GM04503 (cell line): ENCODE measurements around the gene CGAS.
"Not testable (repeated sequence)": the region's sequence is repeated elsewhere in the genome, so short reads cannot be mapped to it uniquely, and the experiment has no call there.

Experiments used
- DNase-seq: peaks from one replicate; pipeline ENCODE4 v3.0.0-alpha.2; 2012; ENCODE audit warnings: low read depth

The CGAS gene

DNA sequence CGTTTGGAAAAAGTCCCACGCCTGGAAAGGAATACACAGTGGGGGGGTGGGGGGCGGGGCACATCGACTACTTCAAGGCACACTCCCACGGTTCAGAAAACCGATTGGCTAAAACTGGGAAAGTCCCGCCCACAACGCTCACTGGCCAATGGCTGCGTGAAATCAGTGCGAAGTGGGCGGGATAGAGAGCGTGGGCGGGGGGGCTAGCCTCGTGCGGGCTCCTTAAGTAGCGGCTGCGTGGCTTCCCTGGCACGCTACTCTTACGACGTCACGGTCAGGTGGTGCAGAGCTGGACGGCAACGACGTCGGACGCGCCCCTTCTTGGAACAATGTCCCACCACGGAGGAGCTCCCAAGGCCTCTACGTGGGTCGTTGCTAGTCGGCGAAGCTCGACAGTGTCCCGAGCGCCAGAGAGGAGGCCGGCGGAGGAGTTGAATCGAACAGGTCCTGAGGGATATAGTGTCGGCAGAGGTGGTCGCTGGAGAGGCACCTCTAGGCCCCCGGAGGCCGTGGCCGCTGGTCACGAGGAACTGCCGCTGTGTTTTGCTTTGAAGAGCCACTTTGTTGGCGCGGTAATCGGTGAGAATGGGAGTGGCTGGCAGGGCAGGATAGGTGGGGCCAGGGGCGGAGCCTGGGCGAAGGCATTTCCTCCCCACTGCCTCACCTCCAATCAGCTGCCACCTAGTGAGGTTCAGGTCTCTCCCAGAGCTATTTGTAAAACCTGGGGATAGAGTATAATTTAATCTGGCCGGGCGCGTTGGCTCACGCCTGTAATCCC lies 57.3 kb downstream of the CGAS start, which contains the start of gene DDX43:
Gene DDX43, plus strand, starts transcription at position 252 of the 778 bp plus-strand sequence. Its CDS starts 78 bp downstream, at position 330.
- DNase-seq: no peak

DNA sequence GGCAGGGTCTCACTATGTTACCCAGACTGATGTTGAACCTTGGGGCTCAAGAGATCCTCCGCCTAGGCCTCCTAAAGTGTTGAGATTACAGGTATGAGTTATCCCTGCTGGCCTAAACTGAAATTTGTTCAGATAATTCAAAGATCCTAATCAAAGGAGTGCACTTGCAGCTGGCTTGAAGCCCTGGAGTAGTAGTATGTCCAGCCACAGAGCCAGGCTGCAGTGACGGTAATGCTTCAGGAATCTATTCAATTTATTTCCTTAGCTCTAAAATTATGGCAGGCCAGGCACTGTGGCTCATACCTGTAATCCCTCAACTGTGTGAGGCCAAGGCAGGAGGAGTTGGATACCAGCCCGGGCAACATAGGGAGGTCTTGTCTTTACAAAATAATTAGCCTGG lies 58.8 kb downstream of the CGAS start:
- DNase-seq: no peak

DNA sequence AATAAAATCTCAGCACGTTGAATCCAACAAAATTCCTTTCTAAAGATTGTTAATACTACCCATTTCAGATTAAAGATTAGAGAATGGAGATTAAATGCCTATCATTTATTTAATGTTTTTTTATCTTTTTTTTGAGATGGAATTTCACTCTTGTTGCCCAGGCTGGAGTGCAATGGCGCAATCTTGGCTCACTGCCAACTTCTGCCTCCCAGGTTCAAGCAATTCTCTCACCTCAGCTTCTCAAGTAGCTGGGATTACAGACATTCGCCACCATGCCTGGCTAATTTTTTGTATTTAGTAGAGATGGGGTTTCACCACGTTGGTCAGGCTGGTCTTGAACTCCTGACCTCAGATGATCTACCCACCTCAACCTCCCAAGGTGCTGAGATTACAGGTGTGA lies 59.9 kb downstream of the CGAS start:
- DNase-seq: not testable (repeated sequence)

DNA sequence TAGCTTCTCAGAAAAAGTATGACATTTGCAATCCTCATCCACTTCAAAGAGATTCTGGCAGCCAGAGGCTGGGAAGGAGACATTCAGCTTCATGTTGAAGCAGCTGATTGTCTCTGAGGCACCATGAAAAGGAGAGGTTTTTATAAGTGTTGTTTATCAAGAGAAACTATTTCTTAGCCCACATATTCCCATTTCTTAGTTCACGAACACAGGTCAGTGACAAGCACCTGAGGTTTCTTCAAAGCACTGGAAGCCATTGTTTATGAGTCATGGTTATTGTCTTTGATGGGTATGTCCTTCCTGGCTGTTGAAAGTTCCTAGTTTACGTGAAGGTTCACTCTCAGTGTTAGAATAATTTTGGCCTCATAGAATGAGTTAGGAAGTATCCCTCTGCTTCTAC lies 60.4 kb downstream of the CGAS start:
- no peak for DNase-seq

DNA sequence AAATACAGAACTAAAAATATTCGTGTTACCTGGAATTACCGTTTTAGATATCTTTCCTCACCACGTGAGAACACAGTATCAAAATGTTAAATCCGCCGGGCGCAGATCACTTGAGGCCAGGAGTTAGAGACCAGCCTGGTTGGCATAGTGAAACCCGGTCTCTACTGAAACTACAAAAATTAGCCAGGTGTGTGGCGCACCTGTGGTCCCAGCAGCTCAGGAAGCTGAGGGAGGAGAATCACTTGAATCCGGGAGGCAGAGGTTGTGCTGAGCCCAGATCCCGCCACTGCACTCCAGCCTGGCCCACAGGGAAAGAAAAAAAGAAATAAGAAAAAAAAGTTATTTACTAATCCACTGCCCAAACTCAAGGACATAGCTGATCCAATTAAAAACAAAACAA lies 62.2 kb downstream of the CGAS start:
- DNase-seq: no peak

DNA sequence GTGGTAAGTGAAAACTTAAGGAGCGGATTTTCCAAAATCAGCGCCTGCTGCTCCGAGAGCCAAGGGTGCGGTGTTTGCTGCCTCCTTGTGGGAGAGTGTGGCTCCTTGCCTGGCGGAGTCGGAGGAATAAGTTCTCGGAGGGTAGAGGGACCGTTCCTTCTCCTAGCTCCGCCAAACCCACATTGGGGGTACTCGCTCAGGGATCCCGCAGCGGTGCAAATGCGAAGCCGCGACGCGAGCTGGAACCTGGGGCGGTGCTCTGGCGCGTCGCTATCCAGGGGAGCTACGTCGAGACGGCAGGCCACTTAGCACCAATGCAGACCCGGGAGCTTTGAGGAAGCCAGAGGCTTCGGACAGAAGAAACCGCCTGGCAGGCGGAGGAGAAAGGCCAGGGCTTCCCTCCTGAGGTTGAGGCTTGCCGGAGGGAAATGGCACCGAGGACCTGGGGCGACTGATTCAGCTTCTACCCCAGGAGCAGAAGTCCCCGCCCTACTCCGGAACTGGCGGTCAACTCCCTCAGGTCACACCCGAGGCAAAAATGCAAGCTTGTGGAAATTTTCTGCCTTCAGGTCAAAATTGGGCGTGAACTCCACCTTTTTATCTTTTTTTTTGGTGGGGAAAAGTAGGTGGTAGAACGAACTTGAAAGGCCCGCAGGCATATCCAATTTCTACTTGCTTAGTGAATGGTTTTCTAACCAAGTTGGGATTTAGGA lies 63.1 kb downstream of the CGAS start:
- no peak for DNase-seq

DNA sequence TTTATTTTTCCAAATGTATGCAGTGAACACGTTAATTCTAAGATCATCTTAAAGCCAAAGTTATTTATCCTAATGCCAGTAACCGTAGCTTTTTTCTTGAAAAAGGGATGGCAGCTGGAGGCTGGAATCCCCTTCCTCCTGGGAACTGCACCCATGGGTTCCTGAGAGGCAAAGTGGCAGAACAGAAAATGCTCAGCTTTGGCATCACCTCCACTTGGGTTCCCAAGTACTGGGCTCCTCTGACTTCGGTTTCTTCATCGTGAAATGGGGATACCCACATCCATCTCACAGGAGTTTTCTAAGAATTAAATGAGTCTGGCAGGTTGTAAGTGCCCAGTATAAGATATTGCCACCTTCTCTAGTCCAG lies 63.7 kb downstream of the CGAS start:
- no peak for DNase-seq

DNA sequence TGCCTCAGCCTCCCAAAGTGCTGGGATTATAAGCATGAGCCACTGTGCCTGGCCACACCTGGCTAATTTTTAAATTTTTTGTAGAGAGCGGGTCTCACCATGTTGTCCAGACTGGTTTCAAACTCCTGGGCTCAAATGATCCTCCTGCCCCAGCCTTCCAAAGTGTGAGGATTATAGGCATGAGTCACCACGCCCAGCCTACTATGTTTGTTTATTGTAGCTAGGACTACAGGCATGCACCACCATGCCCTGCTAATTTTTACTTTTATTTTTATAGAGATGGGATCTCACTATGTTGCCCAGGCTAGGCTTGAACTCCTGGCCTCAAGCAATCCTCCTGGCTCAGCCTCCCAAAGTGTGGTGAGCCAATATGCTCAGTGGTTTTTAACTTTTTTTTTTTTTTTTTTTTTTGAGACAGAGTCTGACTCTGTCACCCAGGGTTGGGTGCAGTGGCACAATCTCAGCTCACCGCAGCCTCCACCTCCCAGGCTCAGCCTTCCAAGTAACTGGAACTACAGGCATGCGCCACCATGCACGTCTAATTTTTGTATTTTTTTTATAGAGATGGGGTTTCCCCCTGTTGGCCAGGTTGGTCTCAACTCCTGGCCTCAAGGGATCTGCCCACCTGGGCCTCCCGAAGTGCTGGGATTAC lies 69.5 kb downstream of the CGAS start:
- DNase-seq: no peak

DNA sequence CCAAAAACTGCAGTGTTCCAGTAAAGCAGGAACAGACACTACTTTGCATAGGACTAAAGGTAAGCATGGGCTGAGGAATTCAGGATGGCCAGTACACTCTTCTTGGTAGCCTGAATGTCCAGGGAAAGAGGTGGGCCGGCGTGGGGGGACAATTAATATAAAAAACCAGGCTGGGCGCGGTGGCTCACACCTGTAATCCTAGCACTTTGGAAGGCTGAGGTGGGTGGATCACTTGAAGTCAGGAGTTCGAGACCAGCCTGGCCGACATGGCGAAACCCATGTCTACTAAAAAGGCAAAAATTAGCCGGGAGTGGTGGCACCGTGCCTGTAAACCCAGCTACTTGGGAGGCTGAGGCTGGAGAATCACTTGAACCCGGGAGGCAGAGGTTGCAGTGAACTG lies 70.6 kb downstream of the CGAS start:
- not testable (repeated sequence) for DNase-seq

DNA sequence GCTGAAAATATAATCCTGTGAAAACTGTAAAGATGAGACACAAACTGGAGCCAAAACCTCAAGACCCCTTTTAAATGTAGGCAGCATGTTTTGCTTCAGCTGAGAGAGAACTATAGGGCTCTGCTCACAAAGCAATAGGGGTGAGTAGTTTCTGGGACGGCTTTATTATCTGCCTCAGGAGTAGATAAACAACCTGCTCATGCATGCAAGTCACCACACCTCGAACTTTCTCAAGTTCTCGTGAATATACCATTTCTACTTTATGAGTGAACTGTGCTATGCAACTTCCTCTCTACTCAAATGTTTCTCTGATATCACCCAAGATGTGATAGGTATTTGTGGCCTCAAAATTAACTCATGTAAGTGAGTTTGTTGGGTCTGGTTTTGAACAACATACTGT lies 74.9 kb downstream of the CGAS start:
- DNase-seq: no peak

DNA sequence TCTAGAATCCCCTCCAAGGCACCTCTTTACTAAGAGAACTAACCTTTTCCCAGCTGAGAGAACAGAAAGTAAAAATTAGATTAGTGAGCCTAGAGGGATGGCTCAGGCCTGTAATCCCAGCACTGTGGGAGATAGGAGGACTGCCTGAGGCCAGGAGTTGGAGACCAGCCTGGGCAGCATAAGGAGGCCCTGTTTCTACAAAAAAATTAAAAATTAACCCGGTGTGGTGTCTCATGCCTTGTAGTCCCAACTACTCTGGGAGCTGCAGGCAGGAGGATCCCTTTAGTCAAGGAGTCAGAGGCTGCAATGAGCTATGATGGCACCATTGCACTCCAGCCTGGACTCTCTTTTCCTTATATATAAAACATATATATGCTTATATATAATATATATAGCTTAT lies 76.9 kb downstream of the CGAS start:
- no peak for DNase-seq
